ENCODE data around the gene PTPRR. TPM values are rescaled to one million over a fixed set of nuclear protein-coding genes. Genes with fewer than 3 reads are reported as not detected.

PTPRR gene
- total RNA-seq, 1 donor from 2014 or later, result not detected

GRCh38 chr12:70890895-70891832 lies 29.4 kb downstream of the PTPRR start:
- no peaks in the 10 kb centered on the region for H3K36me3 Mint-ChIP-seq (ENCODE audit: low read depth)
- no peak overlapping the region for H3K4me3 Mint-ChIP-seq (ENCODE audit: low read depth)
- H3K27ac Mint-ChIP-seq, result no peak overlapping the region
- H3K4me1 Mint-ChIP-seq (ENCODE audit: low read depth), result no peaks in the 10 kb centered on the region
- DNase-seq (ENCODE audit: low spot score), result no peak
- no peaks in the 10 kb centered on the region for H3K27me3 Mint-ChIP-seq (ENCODE audit: low read depth)
- H3K9me3 Mint-ChIP-seq, result no peaks in the 10 kb centered on the region
- intact Hi-C loops (cut with micrococcal nuclease), result no loop called here

- Mint-ChIP-seq H3K4me1 (ENCODE audit: low read depth) (no peaks in the 10 kb centered on the region), H3K9me3 (no peaks in the 10 kb centered on the region), H3K27me3 (ENCODE audit: low read depth) (no peaks in the 10 kb centered on the region), H3K36me3 (ENCODE audit: low read depth) (no peaks in the 10 kb centered on the region), H3K27ac (no peak overlapping the region), H3K4me3 (ENCODE audit: low read depth) (no peak overlapping the region)
- no peak for DNase-seq (ENCODE audit: low spot score)
- intact Hi-C loops (cut with micrococcal nuclease), result no loop called here
Measured at GRCh38 chr12:70885956-70886355, 34.6 kb downstream of the PTPRR start.

DNA sequence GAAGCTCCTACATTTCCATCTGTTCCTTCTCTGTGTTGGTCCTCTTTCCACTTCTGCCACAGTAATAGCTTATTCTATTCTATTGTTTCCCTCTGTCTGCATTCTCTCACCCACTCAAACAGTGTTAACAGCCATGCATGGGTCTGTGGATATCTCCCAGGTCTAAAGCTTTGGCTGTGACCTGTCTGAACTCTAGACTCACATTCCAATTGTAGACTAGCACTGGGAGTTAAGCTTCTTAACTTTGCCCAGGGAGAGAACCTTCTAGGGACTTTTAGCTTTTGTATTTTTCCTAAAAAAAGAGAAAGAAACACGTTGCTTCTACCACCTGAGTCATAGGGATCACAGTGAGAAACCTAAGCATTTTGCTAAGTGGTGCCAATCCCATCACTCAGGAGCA lies 36.7 kb downstream of the PTPRR start:
- DNase-seq (ENCODE audit: low spot score), result no peak
- Mint-ChIP-seq H3K27ac (no peak overlapping the region), H3K36me3 (ENCODE audit: low read depth) (no peaks in the 10 kb centered on the region), H3K9me3 (no peaks in the 10 kb centered on the region), H3K27me3 (ENCODE audit: low read depth) (no peaks in the 10 kb centered on the region), H3K4me3 (ENCODE audit: low read depth) (no peak overlapping the region), H3K4me1 (ENCODE audit: low read depth) (no peaks in the 10 kb centered on the region)
- intact Hi-C loops (cut with micrococcal nuclease), result no loop called here

DNA sequence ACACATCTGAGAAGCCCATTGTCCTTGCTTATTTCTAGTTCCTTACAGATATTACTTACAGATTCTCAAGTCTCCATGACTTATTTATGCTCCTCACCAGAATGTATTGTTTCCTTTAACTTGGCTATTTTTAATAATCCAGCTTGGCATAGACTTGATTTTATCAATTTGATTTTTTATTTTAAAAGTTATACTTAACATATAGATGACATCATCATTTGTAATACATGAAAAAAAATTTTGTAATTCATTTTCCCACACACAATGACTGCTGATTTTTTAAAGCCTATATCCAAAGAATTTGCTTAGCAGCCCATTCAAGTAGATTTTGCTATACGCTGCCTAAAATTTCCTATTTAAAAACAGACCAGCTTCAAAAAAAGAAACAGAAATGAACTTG lies 39.8 kb downstream of the PTPRR start:
- DNase-seq (ENCODE audit: low spot score), result no peak
- no peaks in the 10 kb centered on the region for H3K4me1 Mint-ChIP-seq (ENCODE audit: low read depth)
- no peak overlapping the region for H3K27ac Mint-ChIP-seq
- no peaks in the 10 kb centered on the region for H3K9me3 Mint-ChIP-seq
- intact Hi-C loops (cut with micrococcal nuclease), result no loop called here
- no peak overlapping the region for H3K4me3 Mint-ChIP-seq (ENCODE audit: low read depth)
- no peaks in the 10 kb centered on the region for H3K27me3 Mint-ChIP-seq (ENCODE audit: low read depth)
- H3K36me3 Mint-ChIP-seq (ENCODE audit: low read depth), result no peaks in the 10 kb centered on the region

DNA sequence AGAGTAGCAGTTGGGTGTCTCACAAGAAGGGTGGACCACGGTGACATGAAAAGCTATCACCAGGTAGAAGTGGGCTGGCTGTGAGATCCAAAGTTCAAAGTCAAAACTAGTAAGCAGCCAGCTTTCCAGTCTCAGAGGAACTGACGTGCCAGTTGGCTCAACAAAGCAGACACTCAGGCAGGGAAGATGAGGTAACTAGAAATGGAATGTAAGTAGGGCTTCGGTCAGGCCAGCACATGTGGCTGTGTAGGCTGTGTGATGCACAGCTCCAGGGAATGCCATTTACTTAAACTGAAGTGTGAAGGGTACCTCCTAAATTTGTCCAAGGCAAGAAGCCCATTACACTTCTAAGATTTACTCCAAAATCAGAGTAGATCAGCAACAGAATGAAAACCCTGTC lies 43.6 kb downstream of the PTPRR start:
- no peaks in the 10 kb centered on the region for H3K9me3 Mint-ChIP-seq
- no peaks in the 10 kb centered on the region for H3K4me1 Mint-ChIP-seq (ENCODE audit: low read depth)
- H3K36me3 Mint-ChIP-seq (ENCODE audit: low read depth), result no peaks in the 10 kb centered on the region
- intact Hi-C loops (cut with micrococcal nuclease), result no loop called here
- no peak overlapping the region for H3K27ac Mint-ChIP-seq
- DNase-seq (ENCODE audit: low spot score), result no peak
- H3K4me3 Mint-ChIP-seq (ENCODE audit: low read depth), result no peak overlapping the region
- H3K27me3 Mint-ChIP-seq (ENCODE audit: low read depth), result no peaks in the 10 kb centered on the region

- Mint-ChIP-seq H3K36me3 (ENCODE audit: low read depth) (no peaks in the 10 kb centered on the region), H3K9me3 (no peaks in the 10 kb centered on the region), H3K27ac (no peak overlapping the region), H3K4me1 (ENCODE audit: low read depth) (no peaks in the 10 kb centered on the region), H3K4me3 (ENCODE audit: low read depth) (no peak overlapping the region), H3K27me3 (ENCODE audit: low read depth) (no peaks in the 10 kb centered on the region)
- intact Hi-C loops (cut with micrococcal nuclease), result no loop called here
- DNase-seq (ENCODE audit: low spot score), result no peak
Measured at GRCh38 chr12:70875628-70876027, 44.9 kb downstream of the PTPRR start.

DNA sequence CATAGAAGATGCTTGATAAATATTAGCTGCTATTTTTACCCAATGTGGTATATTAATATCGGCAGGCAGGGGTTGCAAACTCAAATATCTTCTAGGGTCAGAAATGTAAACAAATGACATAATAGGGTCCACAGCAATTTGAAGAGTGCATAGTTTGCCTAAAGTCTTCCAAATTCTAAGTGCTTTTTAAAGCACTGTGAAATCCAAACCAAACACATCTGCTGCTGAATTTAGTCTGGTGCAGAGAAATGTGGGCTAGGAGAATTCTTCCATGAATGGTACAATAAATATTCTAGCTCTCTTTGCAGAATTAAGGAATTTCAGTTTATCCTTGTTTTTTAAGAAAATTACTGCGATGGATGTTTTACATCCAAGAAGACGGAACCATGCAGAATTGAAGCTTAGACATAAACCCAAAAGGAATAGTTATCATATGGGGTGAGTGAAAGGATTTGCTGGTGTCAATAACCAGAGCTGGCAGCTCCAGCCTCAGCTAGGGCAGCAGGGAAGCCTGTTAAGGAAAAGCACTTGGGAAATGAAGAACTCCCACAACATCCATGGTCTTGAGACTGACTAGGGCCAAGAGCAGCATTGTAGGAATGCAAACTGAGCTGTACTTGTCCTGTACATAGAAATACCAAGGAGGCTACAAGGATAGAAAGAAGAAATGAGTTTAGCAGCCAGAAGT lies 65.5 kb downstream of the PTPRR start:
- H3K4me3 Mint-ChIP-seq (ENCODE audit: low read depth), result no peak overlapping the region
- no peaks in the 10 kb centered on the region for H3K4me1 Mint-ChIP-seq (ENCODE audit: low read depth)
- DNase-seq (ENCODE audit: low spot score), result no peak
- H3K9me3 Mint-ChIP-seq, result no peaks in the 10 kb centered on the region
- no peaks in the 10 kb centered on the region for H3K36me3 Mint-ChIP-seq (ENCODE audit: low read depth)
- no peaks in the 10 kb centered on the region for H3K27me3 Mint-ChIP-seq (ENCODE audit: low read depth)
- intact Hi-C loops (cut with micrococcal nuclease), result no loop called here
- no peak overlapping the region for H3K27ac Mint-ChIP-seq

GRCh38 chr12:70854138-70854537 lies 66.4 kb downstream of the PTPRR start:
- H3K27ac Mint-ChIP-seq, result no peak overlapping the region
- H3K36me3 Mint-ChIP-seq (ENCODE audit: low read depth), result no peaks in the 10 kb centered on the region
- H3K4me3 Mint-ChIP-seq (ENCODE audit: low read depth), result no peak overlapping the region
- no peaks in the 10 kb centered on the region for H3K27me3 Mint-ChIP-seq (ENCODE audit: low read depth)
- no peak for DNase-seq (ENCODE audit: low spot score)
- H3K4me1 Mint-ChIP-seq (ENCODE audit: low read depth), result no peaks in the 10 kb centered on the region
- H3K9me3 Mint-ChIP-seq, result no peaks in the 10 kb centered on the region
- intact Hi-C loops (cut with micrococcal nuclease), result no loop called here

- DNase-seq (ENCODE audit: low spot score), result no peak
- Mint-ChIP-seq H3K4me3 (ENCODE audit: low read depth) (no peak overlapping the region), H3K36me3 (ENCODE audit: low read depth) (no peaks in the 10 kb centered on the region), H3K4me1 (ENCODE audit: low read depth) (no peaks in the 10 kb centered on the region), H3K27me3 (ENCODE audit: low read depth) (no peaks in the 10 kb centered on the region), H3K27ac (no peak overlapping the region), H3K9me3 (no peaks in the 10 kb centered on the region)
- intact Hi-C loops (cut with micrococcal nuclease), result no loop called here
Measured at GRCh38 chr12:70853326-70853725, 67.2 kb downstream of the PTPRR start.

DNA sequence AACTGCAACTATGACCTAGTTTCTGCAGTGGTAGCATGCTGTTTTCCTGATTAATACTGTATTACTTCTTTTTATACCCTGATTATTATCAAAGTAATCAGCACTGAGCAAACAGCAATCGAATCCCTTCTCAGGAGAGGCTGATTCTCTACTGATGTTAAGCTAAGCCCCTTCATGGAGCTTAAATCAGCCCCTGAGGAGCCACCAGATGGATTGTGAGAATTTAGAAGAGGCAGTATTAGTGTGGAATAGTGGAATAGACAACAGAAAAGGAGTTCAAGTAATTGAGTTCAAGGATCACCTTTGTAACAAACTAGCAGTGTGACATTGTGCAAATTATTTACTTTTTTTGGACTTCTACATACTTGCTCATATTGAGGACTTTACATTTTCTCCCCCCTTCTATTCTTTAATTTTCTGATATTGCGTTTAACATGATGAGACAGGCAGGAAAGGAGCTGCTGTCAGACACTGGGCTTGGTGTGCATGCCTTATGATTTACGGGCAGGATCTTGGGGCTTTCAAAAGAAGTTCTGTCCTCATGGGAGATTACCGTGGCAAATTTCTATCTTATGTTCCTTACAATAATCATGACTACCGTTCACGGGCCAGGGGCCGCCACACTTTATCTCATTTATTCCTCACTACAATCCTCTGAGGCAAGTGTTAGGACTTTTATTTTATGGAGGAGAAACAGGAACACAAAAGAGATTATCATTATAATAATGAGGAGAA lies 68.0 kb downstream of the PTPRR start:
- intact Hi-C loops (cut with micrococcal nuclease), result no loop called here
- Mint-ChIP-seq H3K36me3 (ENCODE audit: low read depth) (no peaks in the 10 kb centered on the region), H3K4me3 (ENCODE audit: low read depth) (no peak overlapping the region), H3K27ac (no peak overlapping the region), H3K4me1 (ENCODE audit: low read depth) (no peaks in the 10 kb centered on the region), H3K9me3 (no peaks in the 10 kb centered on the region), H3K27me3 (ENCODE audit: low read depth) (no peaks in the 10 kb centered on the region)
- no peak for DNase-seq (ENCODE audit: low spot score)

DNA sequence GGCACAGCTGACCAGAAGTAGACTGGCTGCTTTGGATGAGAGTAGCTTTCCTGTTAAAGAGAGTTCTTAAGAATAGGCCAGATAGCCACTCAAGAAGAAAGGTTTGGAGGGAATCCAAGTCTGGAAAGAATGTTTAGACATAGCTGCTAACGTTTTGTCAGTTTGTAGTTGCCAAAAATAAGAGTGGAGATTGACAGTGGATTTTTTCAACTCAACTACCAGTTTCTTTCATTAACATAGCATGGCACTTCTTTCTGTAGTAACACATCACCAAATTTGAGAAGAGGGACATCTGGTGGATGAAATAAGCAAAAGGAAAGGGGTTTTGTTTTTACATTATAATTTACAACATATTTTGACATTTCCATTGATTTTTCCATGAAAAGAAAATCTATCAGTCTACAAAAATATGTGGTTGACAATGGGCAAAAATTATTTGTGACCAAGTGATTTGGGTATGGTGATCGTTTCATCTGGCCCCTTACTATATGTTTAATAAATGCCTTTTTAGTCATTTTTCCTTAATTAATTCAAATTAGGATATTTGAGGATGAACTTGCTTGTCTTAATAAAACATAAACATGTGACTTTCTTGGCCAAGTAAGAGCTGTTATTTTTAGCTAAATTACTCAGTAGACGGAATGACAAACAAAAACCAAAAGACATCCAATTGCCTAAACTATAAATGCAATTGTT lies 71.1 kb downstream of the PTPRR start:
- Mint-ChIP-seq H3K27me3 (ENCODE audit: low read depth) (no peaks in the 10 kb centered on the region), H3K36me3 (ENCODE audit: low read depth) (no peaks in the 10 kb centered on the region), H3K9me3 (no peaks in the 10 kb centered on the region), H3K4me3 (ENCODE audit: low read depth) (no peak overlapping the region), H3K27ac (no peak overlapping the region), H3K4me1 (ENCODE audit: low read depth) (no peaks in the 10 kb centered on the region)
- intact Hi-C loops (cut with micrococcal nuclease), result loop anchor here (1.0 kb wide), 1 partner anchor 116 kb away; no protein-coding TSS in a partner anchor
- no peak for DNase-seq (ENCODE audit: low spot score)

DNA sequence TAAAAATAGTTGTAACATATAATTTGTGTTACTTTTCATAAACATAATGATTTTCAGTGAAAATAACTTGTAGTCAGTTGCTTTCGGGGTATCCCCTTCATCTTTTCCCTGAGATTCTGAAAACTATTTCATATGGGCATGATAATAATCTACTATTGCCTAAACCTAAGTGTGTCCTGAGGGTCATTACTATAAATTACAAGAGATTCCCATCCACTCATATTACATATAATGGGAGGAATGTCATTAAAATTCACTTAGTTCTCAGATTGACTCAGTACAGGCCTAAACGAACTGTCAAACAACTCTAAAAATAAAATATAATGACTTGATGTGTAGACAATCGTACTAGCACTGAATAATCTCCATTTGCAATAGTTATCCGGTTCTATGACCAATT lies 72.7 kb downstream of the PTPRR start:
- no peaks in the 10 kb centered on the region for H3K27me3 Mint-ChIP-seq (ENCODE audit: low read depth)
- no peak overlapping the region for H3K4me3 Mint-ChIP-seq (ENCODE audit: low read depth)
- H3K9me3 Mint-ChIP-seq, result no peaks in the 10 kb centered on the region
- no peaks in the 10 kb centered on the region for H3K4me1 Mint-ChIP-seq (ENCODE audit: low read depth)
- intact Hi-C loops (cut with micrococcal nuclease), result no loop called here
- no peak overlapping the region for H3K27ac Mint-ChIP-seq
- no peaks in the 10 kb centered on the region for H3K36me3 Mint-ChIP-seq (ENCODE audit: low read depth)
- DNase-seq (ENCODE audit: low spot score), result no peak

All from activated T-helper 2 cell treated with anti-CD3 and anti-CD28 coated beads, Interferon-gamma antibody, Interleukin-2, Interleukin-4, amounts not matched to agents 10 μg/mL and 5 μg/mL and 100 μg/mL, durations not matched to agents 14 hours and 24 hours and 36 hours (primary cell).